Measurements from ENCODE around the gene PIGQ. TPM values are rescaled to one million over a fixed set of nuclear protein-coding genes. Genes with fewer than 3 reads are reported as not detected.
"Not testable (repeated sequence)": the region's sequence is repeated elsewhere in the genome, so short reads cannot be mapped to it uniquely, and the experiment has no call there.

Gene PIGQ
- polyA plus RNA-seq, 1 donor, result 16.1 TPM

GRCh38 chr16:586047-586644 is 16.4 kb downstream of the PIGQ start:
- no peak for DNase-seq (ENCODE audit: low read depth)

- DNase-seq (ENCODE audit: low read depth), result no peak
Measured at GRCh38 chr16:586645-587590, 17.1 kb downstream of the PIGQ start.

DNA sequence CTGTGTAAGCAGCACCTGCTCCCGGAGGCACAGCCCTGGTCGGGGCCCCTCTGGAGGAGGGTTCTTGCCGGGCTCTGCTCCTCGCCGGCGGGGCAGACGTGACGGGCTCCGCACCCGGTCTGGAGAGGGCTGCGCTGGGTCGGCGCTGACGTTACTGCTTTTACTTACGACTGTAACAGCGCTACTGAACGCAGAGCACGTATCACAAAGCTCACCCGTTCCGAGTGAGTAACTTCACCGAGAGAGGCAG is 18.8 kb downstream of the PIGQ start:
- no peak for DNase-seq (ENCODE audit: low read depth)

GRCh38 chr16:588889-589657 is 19.3 kb downstream of the PIGQ start:
- peak; percentile 83 for DNase-seq (ENCODE audit: low read depth)

DNA sequence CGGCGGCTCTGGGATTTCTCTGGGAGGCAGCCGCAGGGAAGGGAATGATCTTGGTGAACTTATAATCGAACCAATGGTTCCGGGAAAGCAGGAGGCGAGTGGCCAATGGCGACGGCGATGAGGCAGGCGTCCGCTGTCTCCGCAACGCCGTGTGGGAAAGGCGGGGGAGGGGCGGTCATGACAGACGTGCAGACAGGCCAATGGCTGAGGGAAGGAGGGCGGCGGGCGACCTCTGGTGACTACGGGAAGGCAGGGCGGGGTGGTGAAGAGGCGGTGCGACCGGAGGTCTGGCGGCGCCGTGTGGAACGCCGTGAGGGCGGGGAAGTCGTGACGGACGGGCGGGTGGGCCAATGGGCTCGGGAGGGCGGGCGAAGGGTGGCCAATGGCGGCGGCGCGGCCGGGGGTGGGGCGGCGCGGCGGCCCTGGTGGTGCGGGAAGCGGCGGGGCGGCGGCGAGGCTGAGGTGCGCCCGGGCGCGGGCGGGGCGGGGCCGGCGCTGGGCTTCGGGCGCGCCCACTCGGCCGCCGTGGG is 20.0 kb downstream of the PIGQ start, which contains the start of gene RAB40C:
Gene RAB40C (plus strand): TSS at position 409 of the 530 bp plus-strand sequence. CDS start 226 bp downstream, outside the sequence.
- DNase-seq (ENCODE audit: low read depth), result peak; percentile 87

GRCh38 chr16:590188-590814 is 20.5 kb downstream of the PIGQ start:
- no peak for DNase-seq (ENCODE audit: low read depth)

DNA sequence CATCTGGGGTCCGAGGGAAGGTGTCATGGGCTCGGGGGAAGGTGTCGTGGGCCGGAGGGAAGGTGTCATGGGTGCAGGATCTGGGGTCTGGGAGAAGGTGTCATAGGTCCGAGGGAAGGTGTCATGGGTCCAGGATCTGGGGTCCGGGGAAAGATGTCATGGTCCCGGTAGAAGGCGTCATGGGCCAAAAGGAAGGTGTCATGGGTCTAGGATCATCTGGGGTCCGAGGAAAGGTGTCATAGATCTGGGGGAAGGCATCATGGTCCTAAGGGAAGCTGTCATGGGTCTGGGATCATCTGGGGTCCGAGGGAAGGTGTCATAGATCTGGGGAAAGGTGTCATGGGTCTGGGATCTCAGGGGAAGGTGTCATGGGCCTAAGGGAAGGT is 21.0 kb downstream of the PIGQ start:
- DNase-seq (ENCODE audit: low read depth), result no peak

DNA sequence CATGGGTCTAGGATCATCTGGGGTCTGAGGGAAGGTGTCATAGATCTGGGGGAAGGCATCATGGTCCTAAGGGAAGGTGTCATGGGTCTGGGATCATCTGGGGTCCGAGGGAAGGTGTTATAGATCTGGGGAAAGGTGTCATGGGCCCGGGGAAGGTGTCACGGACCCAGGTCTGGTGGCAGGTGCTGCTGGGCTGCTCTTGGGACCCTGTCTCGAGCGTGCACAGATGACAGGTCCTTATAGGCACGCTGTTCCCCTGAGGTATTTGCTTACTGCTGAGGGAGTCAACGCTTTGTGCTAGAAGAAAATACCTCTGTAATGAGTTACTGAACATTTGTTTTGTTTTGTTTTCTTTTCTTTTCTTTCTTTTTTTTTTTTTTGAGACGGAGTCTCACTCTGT is 21.5 kb downstream of the PIGQ start:
- DNase-seq (ENCODE audit: low read depth), result no peak

DNA sequence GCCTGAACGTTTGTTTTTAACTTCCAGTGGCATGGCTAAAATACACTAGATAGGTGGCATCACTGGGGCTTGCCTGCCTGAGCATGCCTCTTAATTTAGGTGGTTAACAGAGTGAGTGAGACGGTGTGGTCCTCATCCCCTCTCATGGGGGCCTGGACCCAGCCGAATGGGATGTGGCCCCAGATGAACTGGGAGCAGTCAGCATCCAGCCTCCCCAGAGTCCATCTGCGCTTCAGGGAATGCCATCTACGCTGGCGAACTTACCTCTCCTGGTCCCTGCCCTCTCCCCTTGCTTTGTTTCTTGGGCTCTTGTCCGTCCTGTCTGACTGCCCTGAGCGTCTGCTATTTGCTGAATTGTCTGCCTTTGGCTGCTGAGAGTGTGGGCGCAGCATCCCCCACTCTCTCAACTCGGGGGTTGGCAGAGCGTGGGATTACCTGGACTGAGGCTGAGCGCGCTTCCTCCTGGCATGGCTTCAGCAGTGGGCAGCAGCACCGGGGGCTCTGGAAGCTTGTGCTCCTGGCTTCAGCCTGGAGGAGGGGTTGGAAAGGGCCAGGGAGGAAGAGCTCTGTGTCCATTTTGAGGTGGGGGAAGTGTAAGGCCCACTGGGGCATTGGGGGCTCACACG is 22.2 kb downstream of the PIGQ start:
- no peak for DNase-seq (ENCODE audit: low read depth)

DNA sequence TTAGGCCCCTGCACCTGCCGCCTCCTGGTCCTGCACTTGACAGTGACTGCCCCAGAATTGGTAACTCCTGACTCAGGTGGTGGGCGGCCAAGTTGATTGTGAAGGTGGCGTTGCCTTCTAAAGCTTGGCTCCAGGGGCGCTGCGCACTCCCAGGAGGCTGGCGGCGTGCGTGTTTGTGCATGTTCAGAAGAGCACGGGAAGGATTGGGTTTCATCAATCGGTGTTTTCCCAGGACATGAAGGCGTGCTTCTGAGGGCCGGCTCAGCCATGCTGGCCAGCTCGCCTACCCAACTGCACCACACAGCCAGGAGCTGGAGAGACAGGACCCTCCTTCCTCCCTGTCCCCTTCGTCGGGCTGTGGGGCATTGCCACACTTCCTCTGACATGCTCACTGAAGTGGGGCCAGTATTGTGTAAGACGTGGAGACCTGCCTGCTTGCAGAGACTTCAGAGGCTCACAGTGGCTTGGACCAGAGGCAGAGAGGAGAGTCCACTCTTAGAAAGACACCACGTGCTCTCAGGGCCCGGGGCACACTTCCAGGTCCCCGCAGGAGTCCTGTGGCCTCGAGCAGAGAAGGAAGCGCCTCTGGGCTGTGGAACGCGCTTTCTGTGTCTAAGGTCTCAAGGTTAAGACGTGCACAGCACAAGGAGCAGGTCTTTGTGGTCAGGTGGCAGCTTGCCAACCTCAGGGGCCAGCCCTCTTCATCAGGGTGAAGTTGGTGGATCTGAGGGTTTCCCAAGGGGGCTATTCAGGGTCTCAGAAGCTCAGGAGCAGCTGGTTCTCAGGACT is 22.9 kb downstream of the PIGQ start:
- DNase-seq (ENCODE audit: low read depth), result no peak

GRCh38 chr16:593406-593805 is 23.6 kb downstream of the PIGQ start:
- no peak for DNase-seq (ENCODE audit: low read depth)

- no peak for DNase-seq (ENCODE audit: low read depth)
Measured at GRCh38 chr16:593807-594206, 24.0 kb downstream of the PIGQ start.

- no peak for DNase-seq (ENCODE audit: low read depth)
Measured at GRCh38 chr16:595094-595528, 25.3 kb downstream of the PIGQ start.

GRCh38 chr16:595942-596735 is 26.4 kb downstream of the PIGQ start:
- no peak for DNase-seq (ENCODE audit: low read depth)

DNA sequence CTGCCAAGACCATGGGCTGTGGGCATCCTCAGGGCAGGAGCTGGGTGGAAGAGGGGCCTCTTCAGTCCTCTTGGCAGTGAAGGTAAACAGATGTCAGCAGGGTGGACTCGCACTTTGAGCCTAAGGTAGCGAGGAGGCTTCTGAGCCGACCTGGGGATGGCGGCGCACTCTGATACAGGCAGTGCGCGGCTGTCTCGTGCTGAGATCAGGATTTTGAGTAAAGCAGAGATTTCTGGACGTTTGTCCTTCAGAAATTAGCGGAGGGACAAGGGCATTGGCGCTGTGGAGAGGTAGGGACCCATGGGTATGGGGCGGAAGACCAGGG is 26.9 kb downstream of the PIGQ start:
- DNase-seq (ENCODE audit: low read depth), result no peak

GRCh38 chr16:597655-598054 is 27.9 kb downstream of the PIGQ start:
- DNase-seq (ENCODE audit: low read depth), result not testable (repeated sequence)

DNA sequence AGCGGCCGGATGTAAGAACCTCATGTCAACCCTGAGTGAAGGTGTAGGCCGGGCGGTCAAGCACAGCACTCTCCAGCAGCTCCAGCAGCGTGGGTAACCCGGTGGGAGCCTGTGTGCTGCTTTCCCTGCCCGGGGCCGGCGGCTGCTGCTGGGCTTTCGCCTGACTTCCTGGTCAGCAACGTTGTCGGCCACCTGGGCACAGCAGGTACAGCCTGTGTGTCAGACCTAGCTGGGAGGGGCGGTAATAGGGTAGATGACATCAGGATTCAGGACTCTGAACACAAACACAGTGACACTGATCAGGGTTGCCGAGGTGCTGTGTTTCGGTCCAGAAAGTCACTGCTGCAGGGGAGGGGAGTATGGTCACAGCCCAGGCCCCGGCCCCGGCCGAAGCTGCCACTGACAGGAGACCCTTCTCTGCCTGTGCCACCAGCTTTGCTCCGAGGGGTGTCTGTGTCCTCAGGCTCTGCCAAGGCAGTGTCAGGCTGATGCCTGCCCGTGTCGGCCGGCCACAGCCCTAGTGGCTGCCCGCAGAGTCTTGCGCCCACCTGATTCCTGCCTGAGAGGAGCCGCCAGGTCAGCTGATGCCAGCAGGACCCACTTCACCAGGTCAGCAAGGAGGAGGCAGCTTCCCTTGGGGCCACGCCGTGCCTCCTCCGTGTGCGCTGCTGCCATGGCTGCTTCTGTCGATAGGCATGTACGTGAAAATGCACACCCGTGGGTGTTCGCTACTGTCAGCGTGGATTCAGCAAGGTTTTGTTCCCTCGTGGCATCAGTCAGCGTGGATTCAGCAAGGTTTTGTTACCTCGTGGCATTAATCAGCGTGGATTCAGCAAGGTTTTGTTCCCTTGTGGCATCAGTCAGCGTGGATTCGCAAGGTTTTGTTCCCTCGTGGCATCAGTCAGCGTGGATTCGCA is 29.3 kb downstream of the PIGQ start:
- DNase-seq (ENCODE audit: low read depth), result no peak

DNA sequence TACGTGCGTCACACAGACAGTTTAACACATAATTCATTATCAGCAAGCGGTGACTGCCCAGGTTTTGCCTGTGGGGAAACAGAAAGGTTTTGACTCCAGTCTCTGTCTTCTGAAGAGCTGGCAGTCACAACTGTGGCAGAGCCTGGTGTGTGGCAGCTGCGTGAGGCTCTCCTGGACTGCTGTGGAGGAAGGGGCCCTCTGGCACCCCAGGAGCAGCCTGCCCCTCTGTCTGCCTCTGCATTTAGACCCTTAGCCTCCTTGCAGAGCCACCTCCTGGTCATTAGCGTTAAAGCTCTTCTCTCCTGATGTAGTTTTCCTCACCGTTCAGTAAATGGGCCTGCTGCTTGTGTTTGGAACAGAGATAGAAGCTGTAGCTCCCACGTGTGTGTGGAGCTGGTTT is 31.0 kb downstream of the PIGQ start:
- DNase-seq (ENCODE audit: low read depth), result no peak

GRCh38 chr16:603933-604332 is 34.2 kb downstream of the PIGQ start:
- no peak for DNase-seq (ENCODE audit: low read depth)

Measured in forelimb muscle (tissue), 1 donor.